Sigmoid colon (tissue), 4 donors: ENCODE data around the gene ASXL1.
A peak's percentile ranks its signal among the peaks of the same experiment; 100 is the strongest.

ENCODE experiments used
- CTCF ChIP-seq, 4 experiments: fragments of 450-650 bp in 3 of 4; fragments of 200-600 bp in 1 of 4; IDR thresholded peaks; one replicate each; pipeline ENCODE4 v1.5.1; 2016 to 2019; ENCODE audit warnings: antibody characterized with exemption in 4 of 4, mild to moderate bottlenecking in 3 of 4, moderate library complexity in 2 of 4
- POLR2AphosphoS5 ChIP-seq, 4 donors: sonication (generic); formaldehyde crosslinking; IDR thresholded peaks; one replicate each; pipeline ENCODE4 v1.6.1; 2017; ENCODE audit warnings: antibody characterized with exemption in 4 of 4

GRCh38 chr20:32336918-32337347 is 21.2 kb upstream of the ASXL1 start:
- peak; percentile 33 to 59 (median 44) for TF ChIP-seq CTCF (IDR thresholded peaks at IDR 0.05)
- no peak for TF ChIP-seq POLR2AphosphoS5 (IDR thresholded peaks at IDR 0.05)
